ENCODE measurements around the gene BPIFA2. TPM values are rescaled to one million over a fixed set of nuclear protein-coding genes. Genes with fewer than 3 reads are reported as not detected.

BPIFA2 gene
- total and polyA plus RNA-seq, 12 donors: not detected

GRCh38 chr20:33209789-33210188 lies 41.8 kb downstream of the BPIFA2 start:
- no peaks in the 10 kb centered on the region for H3K27me3 ChIP-seq
- intact Hi-C loops (cut with DNase I): loop anchor here in 1 of 2 donors (5.0 kb wide), 1 partner anchor 302 kb away; no protein-coding TSS in a partner anchor
- no peaks in the 10 kb centered on the region for H3K4me1 ChIP-seq (replicated peaks in 1 of 2)
- WGBS, 4 donors: 3 to 7% (median 5%) methylated on average over 13 of the region's 13 CpGs
- H3K4me3 ChIP-seq: no peak overlapping the region
- no peaks in the 10 kb centered on the region for H3K36me3 ChIP-seq (replicated peaks in 1 of 2)
- TF ChIP-seq POLR2A (IDR thresholded peaks at IDR 0.05) (no peak), CTCF (IDR thresholded peaks at IDR 0.05) (no peak)
- no peak overlapping the region for H3K27ac ChIP-seq
- DNase-seq: peak; percentile 65 to 85 (median 76)
- no peaks in the 10 kb centered on the region for H3K9me3 ChIP-seq (replicated peaks in 1 of 3)

DNA sequence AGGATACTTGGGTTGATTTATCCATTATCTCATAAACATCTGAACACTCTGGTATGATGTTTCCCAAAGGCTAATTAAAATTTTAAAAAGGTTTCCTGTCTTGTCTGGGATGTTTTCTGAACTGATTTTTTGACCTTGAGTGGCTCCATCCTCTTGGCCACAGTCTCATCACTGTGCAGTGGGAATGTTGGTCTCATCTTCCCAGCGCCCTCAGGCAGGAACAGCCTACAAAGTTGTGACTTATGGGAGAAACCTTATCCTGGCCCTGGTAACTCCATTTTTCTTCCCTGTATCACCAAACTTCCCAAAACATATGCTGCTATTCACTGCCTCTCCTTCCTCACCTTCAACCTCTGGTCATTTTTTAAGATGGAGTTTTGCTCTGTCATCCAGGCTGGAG lies 42.4 kb downstream of the BPIFA2 start:
- Histone ChIP-seq H3K27ac (no peak overlapping the region), H3K4me3 (no peak overlapping the region), H3K9me3 (replicated peaks in 1 of 3) (no peaks in the 10 kb centered on the region), H3K4me1 (replicated peaks in 1 of 2) (no peaks in the 10 kb centered on the region), H3K36me3 (replicated peaks in 1 of 2) (no peaks in the 10 kb centered on the region), H3K27me3 (no peaks in the 10 kb centered on the region)
- DNase-seq: no peak
- 18 to 28% (median 20%) methylated on average over 1 of the region's 1 CpG for WGBS, 4 donors
- intact Hi-C loops (cut with DNase I): loop anchor here in 1 of 2 donors (5.0 kb wide), 1 partner anchor 303 kb away; no protein-coding TSS in a partner anchor
- no peak for TF ChIP-seq CTCF (IDR thresholded peaks at IDR 0.05)
- TF ChIP-seq POLR2A (IDR thresholded peaks at IDR 0.05): no peak

- TF ChIP-seq CTCF (IDR thresholded peaks at IDR 0.05): peak in 5 of 6 experiments; percentile 21 to 41 (median 26)
- no peak for TF ChIP-seq POLR2A (IDR thresholded peaks at IDR 0.05)
- Histone ChIP-seq H3K4me3 (no peak overlapping the region), H3K36me3 (replicated peaks in 1 of 2) (no peaks in the 10 kb centered on the region), H3K27me3 (no peaks in the 10 kb centered on the region), H3K27ac (no peak overlapping the region), H3K9me3 (replicated peaks in 1 of 3) (no peaks in the 10 kb centered on the region), H3K4me1 (replicated peaks in 1 of 2) (no peaks in the 10 kb centered on the region)
- 6 to 19% (median 14%) methylated on average over 3 to 5 of the region's 5 CpGs for WGBS, 4 donors
- DNase-seq: peak; percentile 14 to 72 (median 54)
- intact Hi-C loops (cut with DNase I): loop anchor here in 1 of 2 donors (5.0 kb wide), 1 partner anchor 305 kb away; no protein-coding TSS in a partner anchor
Measured at GRCh38 chr20:33211817-33212424, 44.0 kb downstream of the BPIFA2 start.

DNA sequence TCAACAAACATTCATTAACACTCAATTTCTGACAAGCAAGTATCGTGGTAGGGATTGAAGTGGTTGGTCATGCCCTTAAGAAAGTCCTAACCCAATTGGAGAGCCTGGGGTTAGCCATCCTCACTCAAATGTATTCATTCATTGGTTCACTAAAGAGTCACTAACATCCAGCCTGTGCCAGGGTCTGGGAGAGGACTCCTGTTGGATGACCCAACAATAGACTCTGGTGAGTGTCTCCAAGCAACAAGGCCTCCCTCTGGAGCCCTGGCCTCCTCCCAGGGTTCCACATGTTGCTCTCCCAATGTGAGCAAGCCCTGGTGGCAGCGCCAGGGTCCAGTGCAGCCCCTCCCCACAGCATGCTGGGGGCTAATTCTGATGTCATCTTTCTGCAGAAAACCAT lies 49.1 kb downstream of the BPIFA2 start, which contains the start of gene BPIFA3:
Gene BPIFA3, plus strand, starts transcription at position 301 of the 400 bp plus-strand sequence. CDS start 185 bp downstream, outside the sequence.
- TF ChIP-seq POLR2A (IDR thresholded peaks at IDR 0.05) (no peak), CTCF (IDR thresholded peaks at IDR 0.05) (no peak)
- DNase-seq: no peak
- WGBS, 4 donors: 50 to 74% (median 70%) methylated on average over 1 to 2 of the region's 2 CpGs
- H3K27ac ChIP-seq: no peak within 1 kb of the TSS
- no peaks in the 10 kb centered on the region for H3K9me3 ChIP-seq (replicated peaks in 1 of 3)
- no peaks in the 10 kb centered on the region for H3K4me1 ChIP-seq (replicated peaks in 1 of 2)
- no peaks in the 10 kb centered on the region for H3K36me3 ChIP-seq (replicated peaks in 1 of 2)
- no peak within 1 kb of the TSS for H3K4me3 ChIP-seq
- no peaks in the 10 kb centered on the region for H3K27me3 ChIP-seq
- intact Hi-C loops (cut with DNase I): no loop called here

Data from adrenal gland (tissue), 12 donors.